GM08714 (cell line): Measurements from ENCODE around the gene SUGCT.

Source experiments
- H3K4me3 ChIP-seq: fragments of 200-500 bp; sonication (Bioruptor generic); 2 replicates; pipeline ENCODE4 v1.5.1; 2014; ENCODE audit warnings: mild to moderate bottlenecking, low read length, inconsistent platforms
- ZNF274 ChIP-seq: IDR thresholded peaks from 2 replicates; pipeline ENCODE4 v1.6.1; 2012; ENCODE audit warnings: mild to moderate bottlenecking, low read depth, low read length

SUGCT gene

GRCh38 chr7:40439686-40440085, 304.9 kb downstream of the SUGCT start:
- H3K4me3 ChIP-seq = no peak overlapping the region
- no peak for TF ChIP-seq ZNF274

- no peak overlapping the region for H3K4me3 ChIP-seq
- TF ChIP-seq ZNF274 = no peak
Measured at GRCh38 chr7:40447345-40447744, 312.5 kb downstream of the SUGCT start.

DNA sequence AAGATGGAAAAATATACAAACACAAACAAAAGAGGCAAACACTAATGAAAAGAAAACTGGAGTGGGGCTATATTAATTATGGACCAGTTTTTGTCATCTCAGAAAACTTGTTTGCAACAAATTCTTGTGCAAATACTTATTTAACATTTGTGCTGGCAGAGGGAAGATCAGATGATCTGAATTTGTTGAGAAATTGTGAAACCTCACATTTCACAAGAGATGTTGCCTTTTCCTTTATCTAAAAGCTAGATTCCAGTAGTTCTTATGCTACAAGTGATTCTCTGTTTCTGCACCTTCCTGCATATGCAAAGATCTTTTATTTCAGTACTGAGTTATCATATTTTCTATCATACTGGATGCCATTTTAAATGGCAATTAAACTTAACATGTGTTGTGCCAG, 320.7 kb downstream of the SUGCT start:
- no peak overlapping the region for H3K4me3 ChIP-seq
- no peak for TF ChIP-seq ZNF274

DNA sequence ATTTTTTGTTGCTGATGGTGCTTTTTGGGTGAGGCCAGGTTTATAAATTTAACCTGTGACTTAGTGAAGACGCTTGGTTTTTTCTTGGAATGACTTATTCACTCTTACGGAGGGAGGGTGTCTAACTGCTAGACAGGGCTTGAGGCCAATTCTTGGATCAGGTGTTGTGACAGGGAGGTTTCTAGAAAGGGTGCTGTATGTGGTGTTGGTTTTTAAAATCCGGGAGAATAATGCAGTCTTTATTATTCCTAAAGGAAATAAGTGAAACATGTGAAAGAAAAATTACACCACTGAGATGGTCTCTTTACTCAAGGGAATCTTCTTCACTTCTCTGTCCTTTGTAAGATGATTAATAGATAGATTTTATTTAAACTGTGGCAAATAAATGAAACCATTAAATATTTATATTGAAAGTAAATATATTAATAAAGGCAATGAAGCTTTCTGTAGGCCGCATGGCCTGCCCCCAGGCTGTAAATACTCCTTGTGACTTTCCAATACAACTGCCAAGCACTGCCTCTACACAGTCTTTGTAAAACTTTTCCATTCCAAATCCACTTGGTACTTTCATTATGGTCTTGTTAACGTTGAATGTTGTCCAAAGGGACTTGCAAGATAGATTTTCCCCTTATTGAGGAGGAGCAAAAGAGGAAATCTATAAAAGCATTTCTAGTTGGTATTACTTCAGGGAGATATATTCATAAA, 323.1 kb downstream of the SUGCT start:
- H3K4me3 ChIP-seq = no peak overlapping the region
- no peak for TF ChIP-seq ZNF274

- no peak for TF ChIP-seq ZNF274
- H3K4me3 ChIP-seq = no peak overlapping the region
Measured at GRCh38 chr7:40463446-40463845, 328.6 kb downstream of the SUGCT start.

DNA sequence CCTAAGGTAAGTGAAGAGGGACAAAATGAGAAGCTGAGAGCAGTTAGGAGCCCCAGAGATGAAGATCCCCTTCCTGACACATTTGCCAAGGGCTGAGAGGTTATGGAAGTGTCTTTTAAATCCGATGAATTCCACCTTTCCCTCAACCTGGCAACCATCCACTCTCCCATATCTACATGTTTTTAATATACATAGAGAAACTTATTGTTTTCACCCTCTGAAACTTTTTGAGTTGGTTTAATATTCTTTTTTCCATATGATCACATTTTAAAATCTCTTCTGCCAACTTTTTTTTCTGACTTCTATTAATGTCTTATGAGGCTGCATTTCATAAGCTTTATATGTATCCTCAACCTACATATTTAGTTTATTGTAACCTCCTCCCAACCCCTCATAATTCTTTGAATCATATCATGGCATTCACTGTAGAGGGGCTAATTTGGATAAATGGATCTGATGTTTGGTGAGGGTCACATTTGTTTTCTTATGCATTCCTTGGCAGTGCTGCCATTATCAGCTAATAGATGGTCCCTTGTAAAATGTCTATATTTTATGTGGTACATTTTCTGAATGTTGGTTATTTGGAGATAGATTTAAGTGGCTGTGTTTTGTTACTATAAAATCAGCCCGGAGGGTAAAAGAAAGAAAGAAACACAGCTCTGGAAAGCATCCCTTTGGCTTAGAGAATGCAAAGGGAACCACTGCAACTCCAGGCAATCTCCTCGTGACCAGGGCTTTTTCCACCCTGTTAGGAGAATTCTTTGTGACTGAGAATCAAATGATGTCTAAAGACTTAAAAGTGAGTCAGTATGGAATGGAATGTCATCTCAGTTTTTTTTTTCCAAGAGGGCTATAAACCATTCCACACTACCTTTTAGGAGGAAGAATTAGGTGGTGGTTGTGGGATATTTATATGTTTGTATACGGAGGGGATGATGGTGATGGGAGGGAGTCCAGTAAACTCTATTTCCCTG, 334.4 kb downstream of the SUGCT start:
- no peak overlapping the region for H3K4me3 ChIP-seq
- TF ChIP-seq ZNF274 = no peak

DNA sequence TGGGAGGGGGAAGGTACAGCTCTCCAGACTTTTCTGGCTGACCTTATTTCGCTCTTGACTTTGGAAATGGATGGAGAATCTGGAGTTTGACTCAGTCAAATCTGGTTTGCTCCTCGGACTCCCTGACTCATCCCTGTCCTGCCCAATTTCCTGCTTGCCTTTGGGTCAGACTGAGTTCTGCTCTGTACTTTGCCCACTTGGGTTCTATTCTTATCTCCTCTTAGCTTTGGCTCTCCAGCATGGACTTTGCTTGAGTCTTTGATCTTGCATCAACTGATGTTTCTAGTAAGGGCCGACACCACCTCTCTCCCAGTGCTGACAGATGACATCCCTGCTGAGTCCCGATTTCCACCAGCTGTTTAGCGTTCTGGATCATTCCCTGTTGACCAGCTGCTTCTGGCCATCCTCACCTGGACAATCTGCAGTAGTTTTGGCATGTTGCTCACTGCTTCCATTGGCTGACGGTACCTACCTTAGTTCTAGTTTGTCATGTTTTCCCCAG, 335.3 kb downstream of the SUGCT start:
- no peak overlapping the region for H3K4me3 ChIP-seq
- TF ChIP-seq ZNF274 = no peak

GRCh38 chr7:40470817-40471216, 336.0 kb downstream of the SUGCT start:
- no peak for TF ChIP-seq ZNF274
- H3K4me3 ChIP-seq = no peak overlapping the region

GRCh38 chr7:40471891-40472290, 337.1 kb downstream of the SUGCT start:
- no peak for TF ChIP-seq ZNF274
- H3K4me3 ChIP-seq = no peak overlapping the region

DNA sequence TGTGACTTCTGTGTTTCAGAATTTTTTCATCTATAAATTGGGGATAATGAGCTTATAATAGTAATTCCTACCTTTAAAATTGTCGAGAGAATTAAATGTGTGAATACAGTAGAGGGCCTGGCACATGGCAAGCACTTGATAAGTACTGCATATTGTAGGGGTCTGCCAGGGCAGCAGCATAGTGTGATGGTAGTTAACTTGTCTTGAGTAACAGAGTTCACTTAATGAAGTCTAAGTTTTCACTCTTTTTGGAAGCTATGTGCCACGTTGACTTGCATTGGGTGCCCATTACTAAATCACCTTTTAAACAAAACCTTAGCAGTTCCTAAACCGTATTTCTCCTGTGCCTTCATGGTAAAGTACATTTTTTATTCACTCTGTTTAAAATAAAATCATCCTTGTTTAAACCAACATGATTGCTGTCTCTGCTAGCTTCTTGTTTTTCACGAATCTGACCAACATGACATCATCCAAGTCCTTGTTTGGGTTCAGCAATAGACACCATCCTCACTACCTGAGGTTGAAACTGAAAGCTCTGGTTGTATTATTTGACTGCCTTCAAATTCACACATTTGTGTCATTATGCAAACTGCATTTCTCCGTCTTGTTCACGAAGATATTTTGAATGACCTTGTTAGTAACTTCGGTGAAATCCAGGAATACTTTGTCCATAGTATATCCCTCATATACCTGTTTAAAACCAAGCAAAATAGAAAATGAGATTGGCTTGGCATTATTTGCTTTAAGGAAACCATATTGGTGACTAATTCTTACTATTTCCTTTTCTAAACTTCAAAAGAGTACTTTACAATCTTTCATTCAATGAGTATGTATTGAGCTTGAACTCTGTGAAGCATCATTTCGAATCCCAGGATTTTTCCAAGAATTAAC, 340.2 kb downstream of the SUGCT start:
- H3K4me3 ChIP-seq = no peak overlapping the region

GRCh38 chr7:40475681-40475982, 340.8 kb downstream of the SUGCT start:
- no peak for TF ChIP-seq ZNF274
- no peak overlapping the region for H3K4me3 ChIP-seq

More for the DNA sequence above, 340.2 kb downstream of the SUGCT start:
- TF ChIP-seq ZNF274 = no peak

GRCh38 chr7:40477094-40477493, 342.3 kb downstream of the SUGCT start:
- no peak overlapping the region for H3K4me3 ChIP-seq
- TF ChIP-seq ZNF274 = no peak

DNA sequence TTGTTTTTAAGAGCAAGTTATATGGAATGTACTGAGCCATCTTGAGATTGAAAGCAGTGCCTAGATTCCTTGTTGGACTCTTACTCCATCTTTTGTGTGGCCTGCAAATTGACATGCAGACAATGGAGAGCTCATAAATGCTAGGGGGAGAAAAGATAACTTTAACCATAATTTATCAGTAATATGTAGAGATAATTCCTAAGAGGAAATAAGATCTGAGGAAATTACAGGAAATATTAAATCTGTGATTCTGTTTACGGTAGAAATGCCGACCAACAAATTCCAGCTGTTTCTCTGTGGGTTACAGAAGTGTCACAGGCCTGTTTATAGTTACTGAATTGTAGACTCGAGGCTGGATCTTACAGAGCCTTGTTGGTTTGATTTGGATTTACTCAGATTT, 348.0 kb downstream of the SUGCT start:
- H3K4me3 ChIP-seq = no peak overlapping the region
- TF ChIP-seq ZNF274 = no peak

DNA sequence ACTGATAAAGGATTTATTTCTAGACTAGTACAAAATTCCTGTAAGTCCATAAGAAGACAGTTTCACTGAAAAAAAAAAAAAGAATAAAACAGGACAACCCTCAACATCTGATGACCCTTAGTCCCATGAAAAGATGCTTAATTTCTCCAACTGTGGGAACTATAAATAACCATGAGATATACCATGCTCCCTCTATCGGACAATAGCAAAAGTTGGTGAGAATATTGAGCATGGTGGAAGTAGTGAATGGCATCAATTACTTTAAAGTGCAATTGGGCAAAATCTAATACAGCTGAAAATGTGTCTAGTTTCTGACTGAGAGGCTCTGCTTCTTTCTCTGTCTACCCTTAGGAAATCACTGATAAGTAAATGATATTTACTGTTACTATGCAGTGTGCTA, 348.8 kb downstream of the SUGCT start:
- TF ChIP-seq ZNF274 = no peak
- H3K4me3 ChIP-seq = no peak overlapping the region
